GM18507 (cell line): Measurements from ENCODE around the gene SPIB.
A peak's percentile ranks its signal among the peaks of the same experiment; 100 is the strongest.
"Not testable (repeated sequence)": the region's sequence is repeated elsewhere in the genome, so short reads cannot be mapped to it uniquely, and the experiment has no call there.

Experiments used
- DNase-seq: peaks from one replicate; pipeline ENCODE4 v3.0.0; 2011; ENCODE audit warnings: low read depth; ENCODE audit not compliant: insufficient read length; ENCODE audit errors: extremely low spot score
- FAIRE-seq: peaks from 2 replicates; lab custom pipeline; 2011; peaks lifted over from hg19 to GRCh38; lab: Jason Lieb, UNC

SPIB gene

DNA sequence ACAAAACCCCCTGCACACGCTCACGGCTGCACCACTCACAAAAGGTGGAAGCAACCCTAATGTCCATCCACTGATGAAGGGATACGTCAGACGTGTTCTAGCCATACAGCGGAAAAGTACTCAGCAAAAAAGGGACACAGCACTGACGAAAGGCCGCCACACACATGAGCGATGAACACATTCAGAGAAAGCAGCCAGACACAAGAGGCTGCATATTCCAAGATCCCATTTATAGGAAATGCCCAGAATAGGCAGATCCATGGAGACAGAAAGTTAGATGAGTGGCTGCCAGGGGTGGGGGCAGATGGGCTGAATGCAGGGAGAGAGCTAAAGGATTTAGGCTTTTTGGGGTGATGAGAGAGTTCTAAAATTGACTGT is 30.9 kb upstream of the SPIB start:
- DNase-seq (no peak), FAIRE-seq (no peak)

DNA sequence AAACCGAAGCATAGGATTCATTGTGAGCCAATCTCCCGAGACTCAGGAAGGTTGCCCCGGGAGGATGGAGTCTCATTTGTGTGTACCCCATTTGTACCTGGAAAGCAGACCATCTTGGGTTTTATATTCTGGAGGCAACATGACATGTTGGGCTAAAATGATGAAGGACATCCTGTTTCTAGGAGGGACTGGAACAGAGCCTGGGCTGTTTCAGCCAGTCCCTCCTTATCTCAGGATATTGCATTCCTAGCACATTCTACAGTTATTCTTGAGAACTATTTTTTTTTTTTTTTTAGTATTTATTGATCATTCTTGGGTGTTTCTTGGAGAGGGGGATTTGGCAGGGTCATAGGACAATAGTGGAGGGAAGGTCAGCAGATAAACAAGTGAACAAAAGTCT is 28.4 kb upstream of the SPIB start:
- not testable (repeated sequence) for FAIRE-seq, DNase-seq

DNA sequence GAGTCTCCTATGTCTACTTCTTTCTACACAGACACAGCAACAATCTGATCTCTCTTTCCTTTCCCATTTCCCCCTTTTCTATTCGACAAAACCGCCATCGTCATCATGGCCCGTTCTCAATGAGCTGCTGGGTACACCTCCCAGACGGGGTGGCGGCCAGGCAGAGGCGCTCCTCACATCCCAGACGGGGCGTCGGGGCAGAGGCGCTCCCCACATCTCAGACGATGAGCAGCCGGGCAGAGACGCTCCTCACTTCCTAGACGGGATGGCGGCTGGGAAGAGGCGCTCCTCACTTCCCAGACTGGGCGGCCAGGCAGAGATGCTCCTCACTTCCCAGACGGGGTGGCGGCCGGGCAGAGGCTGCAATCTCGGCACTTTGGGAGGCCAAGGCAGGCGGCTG is 27.8 kb upstream of the SPIB start:
- not testable (repeated sequence) for FAIRE-seq, DNase-seq

DNA sequence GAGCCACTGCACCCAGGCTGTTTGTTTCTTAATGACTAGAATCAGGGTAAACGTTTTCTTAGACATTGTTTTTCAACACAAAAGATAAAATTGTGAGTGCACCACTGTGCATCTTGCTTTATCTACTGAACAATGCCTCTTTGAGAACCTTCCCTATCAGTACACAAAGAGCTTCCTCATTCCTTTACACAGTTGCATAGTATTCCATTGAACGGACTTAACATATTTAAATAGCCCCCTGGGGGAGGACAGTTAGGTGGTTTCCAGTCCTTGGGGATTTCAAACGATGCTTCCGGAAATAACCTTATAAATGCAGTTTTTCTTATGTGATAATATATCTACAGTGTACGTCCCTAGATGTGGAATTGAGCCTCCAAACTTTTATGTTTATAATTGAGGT is 26.0 kb upstream of the SPIB start:
- FAIRE-seq = no peak
- DNase-seq = no peak

DNA sequence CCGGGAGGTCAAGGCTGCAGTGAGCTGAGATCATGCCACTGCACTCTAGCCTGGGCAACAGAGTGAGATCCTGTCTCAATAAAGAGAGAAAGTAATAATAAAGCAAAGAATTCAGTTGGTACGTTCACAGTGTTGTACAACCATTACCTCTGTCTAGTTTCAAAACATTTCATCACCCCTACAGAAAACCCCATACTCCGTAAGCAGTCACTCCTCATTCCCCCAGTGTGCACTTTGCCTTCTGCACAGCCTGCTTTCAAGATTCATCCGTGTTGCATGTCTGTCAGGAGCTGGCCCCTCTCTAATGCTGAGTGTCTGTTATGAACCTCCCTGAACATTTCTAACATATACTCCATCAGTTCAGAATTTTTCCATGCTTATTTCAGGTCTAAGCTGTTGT is 25.1 kb upstream of the SPIB start:
- DNase-seq (no peak), FAIRE-seq (no peak)

DNA sequence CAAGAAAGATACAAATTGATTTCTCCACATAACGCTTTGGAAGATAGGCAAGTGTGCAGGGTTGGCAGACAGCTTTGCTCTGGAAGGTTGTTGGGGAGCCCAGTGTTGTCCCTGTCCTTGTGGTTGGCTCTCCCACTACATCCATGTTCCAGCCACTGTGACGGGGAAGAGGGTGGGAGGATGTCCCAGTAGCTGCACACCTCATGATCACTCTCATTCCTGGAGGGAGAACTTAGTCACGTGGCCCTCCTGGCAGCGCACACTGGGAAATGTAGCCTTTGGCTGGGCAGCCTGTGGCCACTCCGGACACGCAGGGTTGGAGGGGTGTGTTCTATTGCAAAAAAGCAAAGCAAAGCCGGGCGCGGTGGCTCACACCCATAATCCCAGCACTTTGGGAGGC is 24.7 kb upstream of the SPIB start:
- no peak for FAIRE-seq
- DNase-seq = no peak

DNA sequence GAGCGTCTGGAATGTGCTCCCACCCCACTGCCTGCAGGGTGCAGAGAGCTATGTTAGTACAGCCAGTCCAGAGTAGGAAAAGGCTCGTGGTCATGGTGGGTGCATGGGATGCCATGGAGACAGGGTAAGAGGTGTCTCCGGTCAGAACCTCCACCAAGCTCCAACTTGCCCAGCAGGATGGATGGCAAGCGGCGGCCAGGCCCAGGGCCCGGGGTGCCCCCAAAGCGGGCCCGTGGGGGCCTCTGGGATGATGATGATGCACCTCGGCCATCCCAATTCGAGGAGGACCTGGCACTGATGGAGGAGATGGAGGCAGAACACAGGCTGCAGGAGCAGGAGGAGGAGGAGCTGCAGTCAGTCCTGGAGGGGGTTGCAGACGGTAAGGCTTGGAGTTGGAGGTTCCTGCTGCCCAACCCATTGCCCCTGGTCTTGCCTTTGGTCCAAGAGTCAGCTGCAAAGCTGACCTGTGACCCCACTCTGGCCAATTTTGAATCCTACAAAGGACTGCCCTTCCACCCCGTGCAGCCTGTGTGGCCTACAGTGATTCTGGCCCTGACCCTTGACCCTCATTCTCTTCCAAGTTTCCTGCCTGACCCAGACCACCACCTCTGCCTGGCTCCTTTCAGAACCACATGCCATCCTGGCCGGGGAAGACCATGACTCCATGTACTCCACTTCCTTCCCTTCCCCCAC is 19.9 kb upstream of the SPIB start:
- DNase-seq (no peak), FAIRE-seq (no peak)

DNA sequence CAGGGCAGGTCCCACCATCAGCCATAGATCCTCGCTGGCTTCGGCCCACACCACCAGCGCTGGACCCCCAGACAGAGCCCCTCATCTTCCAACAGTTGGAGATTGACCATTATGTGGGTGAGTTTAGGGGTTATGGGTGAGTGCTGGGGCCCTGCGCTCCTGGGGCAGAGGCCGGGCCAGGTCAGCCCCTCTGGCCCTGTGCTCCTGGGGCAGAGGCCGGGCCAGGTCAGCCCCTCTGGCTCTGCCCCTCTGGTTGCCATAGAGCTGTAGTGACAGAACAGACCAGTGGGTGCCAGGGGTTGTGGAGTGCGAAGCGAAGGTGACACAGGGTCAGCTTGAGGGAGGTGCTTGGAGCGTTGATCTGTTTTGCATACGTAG is 19.4 kb upstream of the SPIB start:
- no peak for FAIRE-seq
- no peak for DNase-seq

DNA sequence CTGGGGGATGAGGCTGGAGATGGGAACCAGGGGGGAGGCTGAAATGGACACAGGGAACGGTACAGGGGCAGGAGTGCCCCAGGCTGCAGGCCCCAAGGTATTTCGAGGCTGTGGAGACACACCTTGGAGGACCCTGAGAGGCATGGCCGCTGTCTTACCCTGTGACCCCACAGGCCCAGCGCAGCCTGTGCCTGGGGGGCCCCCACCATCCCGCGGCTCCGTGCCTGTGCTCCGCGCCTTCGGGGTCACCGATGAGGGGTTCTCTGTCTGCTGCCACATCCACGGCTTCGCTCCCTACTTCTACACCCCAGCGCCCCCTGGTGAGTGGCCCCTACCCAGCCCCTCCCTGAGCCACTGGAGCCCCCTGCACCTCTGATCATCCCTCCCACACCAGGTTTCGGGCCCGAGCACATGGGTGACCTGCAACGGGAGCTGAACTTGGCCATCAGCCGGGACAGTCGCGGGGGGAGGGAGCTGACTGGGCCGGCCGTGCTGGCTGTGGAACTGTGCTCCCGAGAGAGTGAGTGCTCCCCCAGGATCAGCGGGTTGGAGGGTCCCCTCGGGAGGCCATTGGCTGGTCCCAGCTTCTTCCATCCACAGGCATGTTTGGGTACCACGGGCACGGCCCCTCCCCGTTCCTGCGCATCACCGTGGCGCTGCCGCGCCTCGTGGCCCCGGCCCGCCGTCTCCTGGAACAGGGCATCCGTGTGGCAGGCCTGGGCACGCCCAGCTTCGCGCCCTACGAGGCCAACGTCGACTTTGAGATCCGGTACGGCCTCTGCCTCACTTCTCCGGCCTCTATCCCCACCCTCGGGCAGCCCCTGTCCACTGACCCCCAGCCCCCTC is 16.9 kb upstream of the SPIB start:
- FAIRE-seq = no peak
- no peak for DNase-seq

DNA sequence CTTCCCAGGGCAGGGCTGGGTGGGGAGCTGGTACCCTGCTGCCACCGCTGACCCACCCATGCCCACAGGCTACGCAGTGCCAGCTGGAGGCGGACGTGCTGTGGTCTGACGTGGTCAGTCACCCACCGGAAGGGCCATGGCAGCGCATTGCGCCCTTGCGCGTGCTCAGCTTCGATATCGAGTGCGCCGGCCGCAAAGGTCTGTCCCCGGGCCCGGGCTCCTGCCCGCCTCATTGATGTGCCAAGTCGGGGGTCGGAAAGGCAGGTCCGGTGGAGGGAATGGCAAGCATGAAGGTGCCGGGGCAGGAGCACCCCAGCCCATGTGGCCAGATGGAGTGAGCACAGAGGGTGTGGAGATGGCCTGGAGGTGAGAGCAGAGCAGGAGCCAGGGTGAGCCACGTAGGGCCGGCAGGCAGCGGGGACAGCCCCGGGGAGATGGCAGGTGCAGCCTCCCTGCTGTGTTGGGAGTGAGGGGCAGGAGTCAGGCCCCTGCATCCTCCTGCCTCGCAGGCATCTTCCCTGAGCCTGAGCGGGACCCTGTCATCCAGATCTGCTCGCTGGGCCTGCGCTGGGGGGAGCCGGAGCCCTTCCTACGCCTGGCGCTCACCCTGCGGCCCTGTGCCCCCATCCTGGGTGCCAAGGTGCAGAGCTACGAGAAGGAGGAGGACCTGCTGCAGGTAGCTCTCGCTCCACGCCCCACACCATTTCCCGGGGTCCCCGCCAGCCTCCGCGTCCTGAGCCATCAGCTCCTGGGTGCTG is 16.0 kb upstream of the SPIB start:
- no peak for DNase-seq
- FAIRE-seq = no peak

DNA sequence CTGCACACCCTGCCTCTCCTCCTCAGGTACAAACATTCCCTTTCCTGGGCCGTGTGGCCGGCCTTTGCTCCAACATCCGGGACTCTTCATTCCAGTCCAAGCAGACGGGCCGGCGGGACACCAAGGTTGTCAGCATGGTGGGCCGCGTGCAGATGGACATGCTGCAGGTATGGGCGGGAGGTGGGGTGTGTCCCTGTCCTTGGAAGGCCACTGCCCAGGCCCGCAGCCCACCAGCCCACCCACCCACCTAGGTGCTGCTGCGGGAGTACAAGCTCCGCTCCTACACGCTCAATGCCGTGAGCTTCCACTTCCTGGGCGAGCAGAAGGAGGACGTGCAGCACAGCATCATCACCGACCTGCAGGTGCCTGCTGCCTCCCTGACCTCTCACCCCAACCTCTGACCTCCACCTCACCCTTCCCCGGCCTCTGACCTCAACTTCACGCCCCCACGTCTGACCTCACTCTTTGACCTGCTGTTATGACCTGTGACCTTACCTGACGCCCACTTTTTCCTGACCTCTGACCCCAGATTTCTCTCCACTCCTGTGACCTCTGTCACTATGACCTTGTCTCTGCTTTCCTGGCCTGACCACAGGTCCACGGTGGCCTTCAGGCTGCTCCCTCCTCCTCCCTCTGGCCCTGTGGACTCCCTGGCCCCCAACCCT is 12.4 kb upstream of the SPIB start:
- FAIRE-seq (no peak), DNase-seq (no peak)

DNA sequence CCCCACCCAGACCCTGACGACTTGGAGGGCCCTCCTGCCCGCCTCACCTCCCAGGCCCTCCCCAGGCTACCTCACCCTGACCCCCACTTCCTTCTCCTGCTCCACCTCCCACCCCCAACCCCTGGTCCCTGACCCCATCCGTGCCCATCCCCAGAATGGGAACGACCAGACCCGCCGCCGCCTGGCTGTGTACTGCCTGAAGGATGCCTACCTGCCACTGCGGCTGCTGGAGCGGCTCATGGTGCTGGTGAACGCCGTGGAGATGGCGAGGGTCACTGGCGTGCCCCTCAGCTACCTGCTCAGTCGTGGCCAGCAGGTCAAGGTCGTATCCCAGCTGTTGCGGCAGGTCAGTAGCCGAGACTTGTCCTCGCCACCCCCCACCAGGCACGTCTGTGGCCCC is 11.9 kb upstream of the SPIB start:
- FAIRE-seq (no peak), DNase-seq (no peak)

DNA sequence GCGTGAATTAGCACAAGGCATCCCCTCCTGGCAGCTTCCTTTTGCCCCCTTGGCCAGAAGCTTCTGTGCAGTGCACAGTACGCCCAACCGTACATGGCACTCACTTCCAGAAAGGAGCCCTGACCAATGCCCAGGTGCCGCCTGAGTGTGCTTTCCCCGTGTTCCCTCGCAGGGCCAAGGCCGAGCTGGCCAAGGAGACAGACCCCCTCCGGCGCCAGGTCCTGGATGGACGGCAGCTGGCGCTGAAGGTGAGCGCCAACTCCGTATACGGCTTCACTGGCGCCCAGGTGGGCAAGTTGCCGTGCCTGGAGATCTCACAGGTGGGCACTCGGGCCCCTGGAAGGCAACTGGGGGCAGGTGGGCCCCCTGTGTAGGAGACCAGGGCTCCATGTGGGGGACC is 9.4 kb upstream of the SPIB start:
- FAIRE-seq (no peak), DNase-seq (no peak)

DNA sequence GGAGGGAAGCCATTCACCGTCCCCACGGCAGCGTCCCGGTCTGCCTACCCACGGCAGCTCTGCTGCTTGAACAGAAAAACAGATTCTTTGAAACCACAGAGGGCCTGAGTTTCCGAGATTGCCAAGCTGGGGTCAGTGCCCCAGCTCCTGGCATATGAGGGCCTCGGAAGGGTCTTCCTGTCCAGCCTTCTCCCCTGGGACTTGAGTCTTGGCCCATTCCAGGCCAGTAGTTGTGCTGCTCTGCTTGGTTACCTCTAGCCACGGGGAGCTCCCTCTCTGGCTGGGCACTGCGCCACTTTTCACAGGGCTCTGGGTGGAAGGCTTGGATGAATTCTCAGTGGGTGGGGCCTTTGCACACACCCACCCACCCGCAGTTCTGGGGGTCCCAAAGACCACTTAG is 8.6 kb upstream of the SPIB start:
- FAIRE-seq = no peak
- DNase-seq = no peak

DNA sequence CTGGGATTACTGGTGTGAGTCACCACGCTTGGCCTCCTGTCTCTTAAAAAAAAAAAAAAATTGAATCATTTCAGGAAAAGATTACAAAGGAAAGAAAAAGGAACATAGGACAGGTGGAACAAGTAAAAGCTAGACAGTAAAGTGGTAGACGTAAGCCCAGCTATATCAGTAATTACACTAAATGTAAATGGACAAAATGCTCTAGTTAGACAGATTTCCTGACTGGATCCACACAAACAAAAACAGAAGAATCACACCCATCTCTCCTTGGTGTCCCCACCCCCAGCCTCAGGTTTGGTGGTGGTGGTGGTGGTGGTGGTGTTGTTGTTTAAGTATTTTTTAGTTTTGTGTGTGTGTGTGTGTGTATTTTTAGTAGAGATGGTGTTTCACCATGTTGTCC is 6.3 kb upstream of the SPIB start:
- DNase-seq = no peak
- FAIRE-seq = no peak

DNA sequence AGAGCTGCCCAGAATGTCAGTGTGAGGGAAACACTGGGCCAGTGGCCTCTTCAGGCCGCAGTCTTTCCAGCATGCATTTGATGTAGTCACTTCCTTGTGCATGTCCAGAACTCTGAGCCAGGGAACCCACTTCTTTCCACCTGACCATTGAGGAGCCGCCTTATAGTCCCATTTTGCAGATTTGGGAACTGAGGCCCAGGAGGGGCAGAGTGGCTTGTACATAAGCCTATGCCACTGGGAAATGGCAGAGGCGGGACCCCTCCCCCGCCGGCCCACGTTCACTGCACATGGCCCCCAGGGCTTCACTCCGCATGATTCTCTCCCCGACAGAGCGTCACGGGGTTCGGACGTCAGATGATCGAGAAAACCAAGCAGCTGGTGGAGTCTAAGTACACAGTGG is 5.6 kb upstream of the SPIB start:
- FAIRE-seq (no peak), DNase-seq (no peak)

DNA sequence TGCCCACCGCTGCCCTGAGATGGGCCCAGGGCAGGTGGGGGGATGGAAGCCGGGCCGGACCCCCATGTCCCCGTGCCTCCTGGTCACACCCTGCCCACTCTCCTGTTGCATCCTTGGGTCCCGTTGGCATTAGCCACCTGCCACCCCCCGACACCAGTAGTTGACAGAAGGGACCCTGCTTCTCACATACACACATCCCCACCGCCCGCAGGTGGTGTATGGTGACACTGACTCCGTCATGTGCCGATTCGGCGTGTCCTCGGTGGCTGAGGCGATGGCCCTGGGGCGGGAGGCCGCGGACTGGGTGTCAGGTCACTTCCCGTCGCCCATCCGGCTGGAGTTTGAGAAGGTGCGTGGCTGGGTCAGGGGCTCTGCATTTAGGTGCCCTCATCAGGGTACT is 5.2 kb upstream of the SPIB start:
- no peak for FAIRE-seq
- no peak for DNase-seq

DNA sequence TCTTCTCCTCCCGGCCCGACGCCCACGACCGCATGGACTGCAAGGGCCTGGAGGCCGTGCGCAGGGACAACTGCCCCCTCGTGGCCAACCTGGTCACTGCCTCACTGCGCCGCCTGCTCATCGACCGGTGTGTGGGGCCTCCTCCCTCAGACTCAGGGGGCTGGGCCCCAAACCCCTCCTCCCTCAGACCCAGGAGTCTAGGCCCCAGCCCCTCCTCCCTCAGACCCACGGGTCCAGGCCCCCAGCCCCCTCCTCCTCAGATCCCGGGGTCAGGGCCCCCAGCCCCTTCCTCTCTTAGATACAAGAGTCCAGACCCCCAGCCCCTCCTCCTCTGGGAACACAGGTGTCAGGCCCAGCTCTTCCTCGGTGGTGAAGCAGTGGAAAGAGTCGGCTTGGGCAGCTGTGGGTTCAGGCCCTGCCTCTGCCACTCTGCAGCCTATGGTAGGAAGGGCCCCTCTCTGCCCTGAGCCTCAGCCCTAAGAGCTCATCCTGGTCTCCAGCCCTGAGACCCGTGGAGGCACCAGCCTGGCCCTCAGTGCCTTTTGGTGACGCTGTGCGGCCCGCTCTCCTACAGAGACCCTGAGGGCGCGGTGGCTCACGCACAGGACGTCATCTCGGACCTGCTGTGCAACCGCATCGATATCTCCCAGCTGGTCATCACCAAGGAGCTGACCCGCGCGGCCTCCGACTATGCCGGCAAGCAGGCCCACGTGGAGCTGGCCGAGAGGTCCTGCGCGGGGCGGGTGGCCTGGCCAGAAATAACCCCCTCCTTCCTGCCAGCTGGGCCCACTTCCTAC is 3.7 kb upstream of the SPIB start:
- FAIRE-seq (no peak), DNase-seq (peak; percentile 83)

DNA sequence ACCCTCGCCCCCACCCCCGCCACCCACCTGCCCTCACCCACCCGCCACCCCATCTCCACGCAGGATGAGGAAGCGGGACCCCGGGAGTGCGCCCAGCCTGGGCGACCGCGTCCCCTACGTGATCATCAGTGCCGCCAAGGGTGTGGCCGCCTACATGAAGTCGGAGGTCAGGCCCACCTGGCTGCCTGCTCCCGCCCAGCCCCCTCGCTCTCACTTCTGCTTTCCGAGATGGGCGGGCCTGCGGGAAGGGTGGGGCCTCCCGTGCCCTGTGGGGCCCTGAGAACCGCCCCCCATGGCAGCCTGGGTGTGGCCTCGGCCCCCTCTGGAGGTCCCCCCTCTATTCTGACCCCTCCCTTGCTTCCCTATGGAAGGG is 3.1 kb upstream of the SPIB start:
- FAIRE-seq = peak; percentile 94
- peak; percentile 84 for DNase-seq
